GM18909 (cell line): ENCODE data around the gene RLN1.
"Not testable (repeated sequence)": the region's sequence is repeated elsewhere in the genome, so short reads cannot be mapped to it uniquely, and the experiment has no call there.

Source experiments
- ATAC-seq: cut with Tn5 transposase; IDR thresholded peaks from one replicate; pipeline ENCODE4 v1.9.1; 2021; ENCODE audit warnings: mild to moderate bottlenecking; ENCODE audit not compliant: unreplicated experiment, poor library complexity

The RLN1 gene

GRCh38 chr9:5338992-5339981, at the start of gene RLN1:
Gene RLN1 (minus strand): TSS chr9:5339876. CDS start chr9:5339746, 130 bp downstream.
- ATAC-seq = peak; percentile 99

GRCh38 chr9:5389109-5389732, 49.5 kb upstream of the RLN1 start:
- no peak for ATAC-seq

GRCh38 chr9:5388026-5388819, 48.5 kb upstream of the RLN1 start:
- no peak for ATAC-seq

GRCh38 chr9:5384436-5384835, 44.8 kb upstream of the RLN1 start:
- ATAC-seq = no peak

- no peak for ATAC-seq
These were observed 42.8 kb upstream of the RLN1 start for GRCh38 chr9:5382479-5382878.

GRCh38 chr9:5375790-5376477, 36.3 kb upstream of the RLN1 start:
- no peak for ATAC-seq

GRCh38 chr9:5375091-5375490, 35.4 kb upstream of the RLN1 start:
- ATAC-seq = no peak

- peak; percentile 95 for ATAC-seq
These were observed 24.8 kb upstream of the RLN1 start for GRCh38 chr9:5364294-5365024.

GRCh38 chr9:5361326-5362010, 21.8 kb upstream of the RLN1 start:
- no peak for ATAC-seq

GRCh38 chr9:5360341-5360740, 20.7 kb upstream of the RLN1 start:
- no peak for ATAC-seq

GRCh38 chr9:5357431-5358105, 17.9 kb upstream of the RLN1 start:
- no peak for ATAC-seq

- no peak for ATAC-seq
These were observed 16.1 kb upstream of the RLN1 start for GRCh38 chr9:5355817-5356216.

- ATAC-seq = no peak
These were observed 15.6 kb upstream of the RLN1 start for GRCh38 chr9:5355226-5355625.

- no peak for ATAC-seq
These were observed 14.5 kb upstream of the RLN1 start for GRCh38 chr9:5354184-5354583.

GRCh38 chr9:5352637-5353248, 13.1 kb upstream of the RLN1 start:
- no peak for ATAC-seq

- no peak for ATAC-seq
These were observed 3.0 kb downstream of the RLN1 start for GRCh38 chr9:5336688-5337087.

- ATAC-seq = not testable (repeated sequence)
These were observed 8.4 kb downstream of the RLN1 start for GRCh38 chr9:5331276-5331675.
